Caco-2 (cell line): Measurements from ENCODE around the gene HAPLN1. TPM values are rescaled to one million over a fixed set of nuclear protein-coding genes. Genes with fewer than 3 reads are reported as not detected.

Experiments used
- BruUV-seq: library from RNA; stranded (reverse); fragments of 400-500 nt; replicated peaks from 2 replicates; lab custom pipeline; 2021; lab: Mats Ljungman, UMichigan
- CTCF ChIA-PET: fragments of 300-600 bp; sonication (Branson Sonifier 250); formaldehyde crosslinking; loops from one replicate; lab custom pipeline; 2022; ENCODE audit warnings: antibody characterized with exemption; lab: Charles Lee
- POLR2A ChIA-PET: fragments of 300-600 bp; sonication (Branson Sonifier 250); formaldehyde crosslinking; loops from one replicate; lab custom pipeline; 2022; ENCODE audit warnings: antibody characterized with exemption; lab: Charles Lee
- DNase-seq, 2 experiments: peaks; one replicate each; pipeline versions ENCODE4 v3.0.0 to v3.0.0-alpha.2; 2020 to 2022
- H3K27me3 ChIP-seq: replicated peaks from 2 replicates; pipeline ENCODE4 v1.6.0; 2011; ENCODE audit warnings: low read length; ENCODE audit not compliant: control insufficient read depth, insufficient read depth
- H3K36me3 ChIP-seq: 2 replicates; pipeline ENCODE4 v1.5.1; 2011; ENCODE audit warnings: low read length; ENCODE audit not compliant: control insufficient read depth, insufficient read depth
- H3K4me1 ChIP-seq: fragments of 250-450 bp; sonication (Bioruptor Pico); 2 replicates; pipeline ENCODE4 v1.5.1; 2020; ENCODE audit warnings: mild to moderate bottlenecking
- H3K4me3 ChIP-seq: 2 replicates; pipeline ENCODE4 v1.5.1; 2011; ENCODE audit warnings: low read depth, mild to moderate bottlenecking, control low read depth, low read length
- H3K9me3 ChIP-seq: fragments of 250-450 bp; sonication (Bioruptor Pico); 2 replicates; pipeline ENCODE4 v1.5.1; 2020; ENCODE audit warnings: mild to moderate bottlenecking, moderate library complexity
- H3K27ac Mint-ChIP-seq: one replicate; pipeline ENCODE4 v1.8.0; 2022; ENCODE audit warnings: mixed read lengths; ENCODE audit not compliant: unreplicated experiment
- H3K27me3 Mint-ChIP-seq: one replicate; pipeline ENCODE4 v1.8.0; 2022; ENCODE audit warnings: mixed read lengths; ENCODE audit not compliant: insufficient read depth, unreplicated experiment
- H3K36me3 Mint-ChIP-seq: one replicate; pipeline ENCODE4 v1.8.0; 2022; ENCODE audit warnings: mild to moderate bottlenecking, mixed read lengths; ENCODE audit not compliant: insufficient read depth, unreplicated experiment
- H3K4me1 Mint-ChIP-seq: one replicate; pipeline ENCODE4 v1.8.0; 2022; ENCODE audit warnings: low read depth, mixed read lengths; ENCODE audit not compliant: unreplicated experiment
- H3K4me3 Mint-ChIP-seq: one replicate; pipeline ENCODE4 v1.8.0; 2022; ENCODE audit warnings: mild to moderate bottlenecking, moderate library complexity, mixed read lengths; ENCODE audit not compliant: unreplicated experiment
- H3K9me3 Mint-ChIP-seq: one replicate; pipeline ENCODE4 v1.8.0; 2022; ENCODE audit warnings: mixed read lengths; ENCODE audit not compliant: unreplicated experiment
- CTCF ChIP-seq, 2 experiments: fragments of 200-600 bp in 1 of 2; IDR thresholded peaks; 1 replicate in 1 of 2; 2 replicates in 1 of 2; pipeline versions ENCODE4 v1.5.1 to v1.8.0; 2011 to 2022; ENCODE audit warnings: antibody characterized with exemption in 1 of 2, control low read depth in 1 of 2, inconsistent platforms in 1 of 2, low read depth in 1 of 2, low read length in 1 of 2, mild to moderate bottlenecking in 1 of 2, moderate library complexity in 1 of 2; ENCODE audit not compliant: insufficient read depth in 1 of 2, severe bottlenecking in 1 of 2, unreplicated experiment in 1 of 2
- intact Hi-C: fragments of 100-400 bp; cut with micrococcal nuclease; formaldehyde crosslinking; loops from one replicate; pipeline ENCODE4 v1.10.0; 2022; ENCODE audit not compliant: unreplicated experiment
- total RNA-seq: library from RNA; stranded (reverse); gene quantifications from 2 replicates; pipeline ENCODE4 v1.2.3, GENCODE V29; 2022

Gene HAPLN1
- total RNA-seq, 1 experiment from 2014 or later = 2.4 TPM

DNA sequence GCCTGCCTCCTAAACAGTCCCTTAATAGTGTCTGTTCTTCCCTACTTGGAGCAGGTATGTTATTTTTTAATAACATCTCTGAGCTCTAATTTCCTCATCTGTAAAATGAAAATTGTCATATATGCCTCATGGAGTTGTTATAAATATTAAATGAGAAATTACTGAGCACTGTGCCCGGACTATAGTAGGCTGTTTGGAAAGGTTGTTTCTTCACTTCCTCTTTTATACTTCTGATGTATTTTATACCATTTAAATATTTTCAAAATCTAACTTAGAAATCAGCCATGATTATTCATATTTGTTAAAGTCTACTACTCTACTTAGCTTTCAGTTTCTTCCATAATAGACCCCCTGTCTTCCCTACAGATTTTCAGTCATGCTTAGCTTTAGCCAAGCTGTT lies 30.5 kb upstream of the HAPLN1 start:
- Mint-ChIP-seq H3K36me3 (no peaks in the 10 kb centered on the region), H3K27ac (no peak overlapping the region), H3K4me3 (no peak overlapping the region), H3K4me1 (no peaks in the 10 kb centered on the region), H3K27me3 (no peaks in the 10 kb centered on the region), H3K9me3 (peaks cover 48% of the 10 kb centered on the region)
- intact Hi-C loops = no loop called here
- Histone ChIP-seq H3K27me3 (no peaks in the 10 kb centered on the region), H3K9me3 (peaks cover 2% of the 10 kb centered on the region; the same call in 1 of the 2 replicates), H3K4me3 (no peak overlapping the region), H3K36me3 (no peaks in the 10 kb centered on the region), H3K4me1 (no peaks in the 10 kb centered on the region)
- TF ChIP-seq CTCF (IDR thresholded peaks at IDR 0.05; ENCODE audit: insufficient read depth in 1 of 2, low read depth in 1 of 2, low read length in 1 of 2, severe bottlenecking in 1 of 2, unreplicated experiment in 1 of 2) = no peak
- ChIA-PET CTCF (no interaction called here), POLR2A (no interaction called here)
- DNase-seq = no peak
- BruUV-seq = no TSS peak

DNA sequence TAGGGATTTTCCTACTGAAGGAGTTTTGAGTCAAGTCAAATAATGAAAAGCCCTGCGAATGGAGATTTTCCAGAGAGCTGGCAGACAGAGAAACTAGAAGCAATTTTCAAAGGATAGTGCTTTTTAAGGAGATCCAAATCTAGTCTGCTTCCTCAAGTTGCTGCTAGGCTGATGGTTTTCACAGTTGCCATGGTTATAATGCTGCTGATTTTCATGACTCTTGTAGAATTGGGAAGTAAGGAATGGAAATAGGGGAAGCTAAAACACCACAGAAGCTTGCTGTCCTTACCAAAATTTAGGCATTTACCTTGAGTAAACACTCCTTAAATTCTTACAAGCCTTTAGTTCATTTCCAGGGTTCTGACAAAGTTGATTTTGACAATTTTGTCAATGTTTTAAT lies 30.1 kb upstream of the HAPLN1 start:
- peaks cover 48% of the 10 kb centered on the region for H3K9me3 Mint-ChIP-seq
- no peaks in the 10 kb centered on the region for H3K27me3 Mint-ChIP-seq
- no peaks in the 10 kb centered on the region for H3K27me3 ChIP-seq
- DNase-seq = no peak
- CTCF ChIA-PET = no interaction called here
- no peak overlapping the region for H3K27ac Mint-ChIP-seq
- H3K9me3 ChIP-seq = peaks cover 2% of the 10 kb centered on the region; the same call in 1 of the 2 replicates
- no peak for TF ChIP-seq CTCF (IDR thresholded peaks at IDR 0.05; ENCODE audit: insufficient read depth in 1 of 2, low read depth in 1 of 2, low read length in 1 of 2, severe bottlenecking in 1 of 2, unreplicated experiment in 1 of 2)
- no peaks in the 10 kb centered on the region for H3K36me3 Mint-ChIP-seq
- no peaks in the 10 kb centered on the region for H3K4me1 ChIP-seq
- intact Hi-C loops = no loop called here
- no peaks in the 10 kb centered on the region for H3K4me1 Mint-ChIP-seq
- no peak overlapping the region for H3K4me3 Mint-ChIP-seq
- POLR2A ChIA-PET = no interaction called here
- no peak overlapping the region for H3K4me3 ChIP-seq
- H3K36me3 ChIP-seq = no peaks in the 10 kb centered on the region
- BruUV-seq = no TSS peak

GRCh38 chr5:83745816-83746215 lies 25.2 kb upstream of the HAPLN1 start:
- H3K36me3 ChIP-seq = no peaks in the 10 kb centered on the region
- H3K9me3 ChIP-seq = peaks cover 2% of the 10 kb centered on the region; the same call in 1 of the 2 replicates
- no peak for TF ChIP-seq CTCF (IDR thresholded peaks at IDR 0.05; ENCODE audit: insufficient read depth in 1 of 2, low read depth in 1 of 2, low read length in 1 of 2, severe bottlenecking in 1 of 2, unreplicated experiment in 1 of 2)
- no peaks in the 10 kb centered on the region for H3K27me3 ChIP-seq
- DNase-seq = no peak
- Mint-ChIP-seq H3K27me3 (no peaks in the 10 kb centered on the region), H3K4me3 (no peak overlapping the region), H3K27ac (no peak overlapping the region), H3K36me3 (no peaks in the 10 kb centered on the region), H3K4me1 (no peaks in the 10 kb centered on the region), H3K9me3 (peaks cover 24% of the 10 kb centered on the region)
- ChIA-PET POLR2A (no interaction called here), CTCF (no interaction called here)
- H3K4me1 ChIP-seq = peaks cover 7% of the 10 kb centered on the region; the same call in 1 of the 2 replicates
- H3K4me3 ChIP-seq = no peak overlapping the region
- intact Hi-C loops = no loop called here
- no TSS peak for BruUV-seq
